Measurements from ENCODE around the gene ASMTL.
"Not testable (repeated sequence)": the region's sequence is repeated elsewhere in the genome, so short reads cannot be mapped to it uniquely, and the experiment has no call there.

The ASMTL gene

DNA sequence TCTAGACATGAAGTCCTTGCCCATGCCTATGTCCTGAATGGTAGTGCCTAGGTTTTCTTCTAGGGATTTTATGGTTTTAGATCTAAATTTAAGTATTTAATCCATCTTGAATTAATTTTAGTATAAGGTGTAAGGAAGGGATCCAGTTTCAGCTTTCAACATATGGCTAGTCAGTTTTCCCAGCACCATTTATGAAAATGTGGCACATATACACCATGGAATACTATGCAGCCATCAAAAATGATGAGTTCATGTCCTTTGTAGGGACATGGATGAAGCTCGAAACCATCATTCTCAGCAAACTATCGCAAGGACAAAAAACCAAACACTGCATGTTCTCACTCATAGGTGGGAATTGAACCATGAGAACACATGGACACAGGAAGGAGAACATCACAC lies 29.8 kb upstream of the ASMTL start:
- DNase-seq (ENCODE audit: low read depth in 2 of 2), result not testable (repeated sequence)

DNA sequence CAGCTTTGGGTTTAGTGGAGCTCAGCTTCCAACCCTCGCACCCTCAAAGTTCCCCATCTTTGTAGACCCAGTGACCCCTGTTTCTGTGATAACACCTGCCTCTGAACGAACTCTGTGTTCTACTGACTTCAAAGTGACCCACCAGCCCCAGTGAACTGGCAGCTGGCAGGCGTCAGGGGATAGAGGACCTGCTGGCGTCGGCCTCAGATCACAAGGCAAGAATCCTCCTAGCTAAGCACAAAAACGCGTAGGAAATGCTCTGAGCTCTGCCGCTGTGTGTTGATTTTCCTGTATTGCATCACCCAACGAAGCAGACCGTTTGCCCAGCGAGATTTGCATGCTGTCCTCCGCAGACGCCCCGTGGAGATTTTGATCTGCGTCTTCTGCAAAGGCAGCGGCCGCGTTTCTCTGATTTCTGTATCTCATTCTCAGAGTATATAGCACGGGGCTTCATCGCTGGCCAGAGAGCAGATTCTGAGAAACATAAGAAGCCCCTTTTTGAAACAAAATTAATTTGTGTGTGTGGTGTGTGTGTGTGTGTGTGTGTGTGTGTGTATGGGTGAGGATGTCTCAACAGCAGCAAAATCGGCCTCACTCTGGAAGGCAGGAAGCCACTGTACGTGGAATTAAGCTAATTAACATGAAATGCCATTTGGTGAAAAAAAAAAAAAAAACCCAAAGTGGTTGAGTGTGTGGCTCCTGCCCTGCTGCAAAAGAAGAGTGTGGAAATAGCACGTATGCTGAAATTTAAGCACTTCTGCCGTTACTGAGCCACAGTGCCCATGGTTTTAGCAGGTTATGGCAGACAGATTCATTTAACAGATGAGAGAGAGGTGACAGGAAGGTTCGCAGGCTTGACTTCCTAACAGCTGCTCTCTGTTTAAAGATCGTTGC lies 29.2 kb upstream of the ASMTL start:
- peak; percentile 45 to 66 for DNase-seq (ENCODE audit: low read depth in 2 of 2)

DNA sequence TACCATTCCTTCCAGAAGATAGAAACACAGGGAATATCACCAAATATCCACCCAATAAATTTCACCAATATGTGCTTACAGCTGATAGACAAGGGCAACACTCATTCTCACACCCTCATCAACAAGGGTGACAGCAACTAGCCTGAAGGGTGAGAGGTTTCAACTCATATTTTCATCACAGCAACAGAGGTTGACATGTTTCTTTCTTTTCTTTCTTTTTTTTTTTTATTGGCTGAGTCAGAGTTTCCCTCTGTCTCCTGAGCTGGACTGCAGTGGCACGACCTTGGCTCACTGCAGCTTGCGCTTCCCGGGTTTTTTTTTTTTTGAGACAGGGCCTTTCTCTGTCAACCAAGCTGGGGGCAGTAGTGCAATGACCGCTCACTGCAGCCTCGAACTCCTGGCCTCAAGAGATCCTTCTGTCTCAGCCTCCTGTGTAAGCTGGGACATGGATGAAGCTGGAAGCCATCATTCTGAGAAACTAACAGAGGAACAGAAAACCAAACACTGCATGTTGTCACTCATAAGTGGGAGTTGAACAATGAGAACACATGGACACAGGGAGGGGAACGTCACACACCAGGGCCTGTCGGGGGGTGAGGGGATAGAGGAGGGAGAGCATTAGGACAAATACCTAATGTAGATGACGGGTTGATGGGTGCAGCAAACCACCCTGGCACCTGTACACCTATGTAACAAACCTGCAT lies 27.5 kb upstream of the ASMTL start:
- DNase-seq (ENCODE audit: low read depth in 2 of 2), result no peak

DNA sequence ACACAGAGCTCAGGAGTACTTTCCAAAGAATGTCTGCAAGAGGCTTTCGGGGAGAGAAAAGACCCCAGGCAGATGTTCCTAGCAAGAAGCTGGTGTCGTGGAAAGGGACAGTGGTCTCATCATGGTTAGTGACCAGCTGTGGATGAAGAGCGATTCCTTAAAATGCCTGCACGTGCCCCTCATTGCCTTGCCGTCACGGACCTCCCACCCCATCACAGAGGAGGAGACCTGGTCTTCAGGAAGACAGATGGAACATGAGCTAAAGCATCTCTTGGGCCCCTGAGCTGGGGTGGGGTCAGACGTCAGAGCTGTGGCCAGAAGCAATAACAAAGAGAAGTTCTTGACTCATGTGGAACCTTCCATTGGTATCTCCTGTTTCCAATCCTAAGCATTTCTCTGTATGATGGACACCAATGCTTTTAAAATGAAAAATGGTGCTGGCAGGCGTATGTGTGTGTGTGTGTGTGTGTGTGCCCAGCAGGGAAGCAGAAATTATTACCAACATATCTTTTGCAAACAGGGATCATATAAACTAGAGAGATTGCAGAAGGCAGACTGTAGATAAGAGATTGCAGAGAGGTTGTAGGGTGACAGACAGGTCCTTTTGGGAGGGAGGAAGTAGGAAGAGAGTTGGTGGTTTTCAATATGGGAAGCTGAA lies 25.2 kb upstream of the ASMTL start:
- no peak for DNase-seq (ENCODE audit: low read depth in 2 of 2)

DNA sequence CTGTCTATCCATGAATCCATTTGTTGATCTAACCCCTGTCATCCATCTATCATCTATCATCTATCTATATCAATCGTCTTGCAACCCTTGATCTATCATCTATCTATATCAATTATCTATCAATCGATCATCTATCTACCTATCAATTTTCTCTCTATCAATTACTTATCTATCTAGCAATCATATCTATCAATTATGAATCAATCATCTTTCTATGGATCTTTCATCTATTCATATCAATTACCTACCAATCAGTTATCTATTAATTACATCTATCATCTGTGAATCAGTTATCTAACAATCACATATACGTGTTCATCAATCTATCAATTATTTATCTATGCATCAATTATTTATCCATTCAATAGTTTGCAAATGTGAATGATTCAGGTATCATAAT lies 24.5 kb upstream of the ASMTL start:
- no peak for DNase-seq (ENCODE audit: low read depth in 2 of 2)

DNA sequence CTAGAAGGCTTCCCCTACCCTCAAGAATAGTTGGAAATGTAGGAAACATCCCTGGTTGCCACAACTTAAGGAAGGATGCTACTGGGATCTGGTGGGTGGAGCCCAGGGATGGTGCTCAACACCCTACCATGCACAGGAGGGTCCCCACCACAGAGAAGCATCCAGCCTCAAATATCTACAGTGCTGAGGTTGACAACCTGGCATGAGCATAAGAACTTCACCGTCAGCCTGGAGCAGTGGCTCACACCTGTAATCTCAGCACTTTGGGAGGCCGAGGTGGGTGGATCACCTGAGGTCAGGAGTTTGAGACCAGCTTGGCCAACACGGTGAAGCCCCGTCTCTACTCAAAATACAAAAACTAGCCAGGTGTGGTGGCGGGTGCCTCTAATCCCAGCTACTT lies 24.0 kb upstream of the ASMTL start:
- DNase-seq (ENCODE audit: low read depth in 2 of 2), result no peak

DNA sequence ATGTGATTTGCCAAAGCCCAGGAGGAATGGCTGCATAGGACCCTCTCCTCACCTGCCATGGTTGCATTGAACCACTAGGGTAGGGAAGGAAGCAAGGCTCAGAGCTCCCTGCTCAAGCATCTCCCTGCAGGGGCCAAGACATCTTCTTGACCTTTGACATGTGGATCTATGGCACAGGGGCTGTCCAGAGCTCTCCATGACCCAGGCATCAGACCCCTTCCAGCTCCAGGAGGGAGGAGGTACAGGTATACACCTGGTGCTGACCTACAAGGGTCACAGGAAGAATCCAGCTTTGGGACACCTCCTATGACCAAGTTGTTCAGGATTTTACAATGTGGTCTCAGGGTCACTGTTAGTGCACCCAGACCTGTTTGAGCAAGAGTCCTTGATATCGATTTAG lies 23.2 kb upstream of the ASMTL start:
- no peak for DNase-seq (ENCODE audit: low read depth in 2 of 2)

DNA sequence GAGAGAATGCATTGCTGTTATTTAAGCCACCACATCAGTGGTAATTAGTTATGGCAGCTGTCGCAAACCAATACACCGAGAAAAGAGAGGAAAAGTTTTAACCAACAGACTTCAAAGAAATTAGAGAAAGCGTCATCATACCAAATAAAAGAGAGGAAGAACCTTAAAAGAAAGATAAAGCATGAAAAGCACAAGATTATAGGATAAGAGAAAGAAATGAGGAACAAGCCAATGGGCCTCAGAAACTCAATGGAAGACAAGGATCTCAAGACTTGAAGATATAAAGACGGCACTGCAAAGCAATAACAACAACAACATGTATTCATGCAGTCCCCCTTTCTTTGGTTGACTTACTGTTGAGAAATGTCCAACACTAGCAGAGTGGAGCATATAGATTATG lies 22.8 kb upstream of the ASMTL start:
- DNase-seq (ENCODE audit: low read depth in 2 of 2), result no peak

DNA sequence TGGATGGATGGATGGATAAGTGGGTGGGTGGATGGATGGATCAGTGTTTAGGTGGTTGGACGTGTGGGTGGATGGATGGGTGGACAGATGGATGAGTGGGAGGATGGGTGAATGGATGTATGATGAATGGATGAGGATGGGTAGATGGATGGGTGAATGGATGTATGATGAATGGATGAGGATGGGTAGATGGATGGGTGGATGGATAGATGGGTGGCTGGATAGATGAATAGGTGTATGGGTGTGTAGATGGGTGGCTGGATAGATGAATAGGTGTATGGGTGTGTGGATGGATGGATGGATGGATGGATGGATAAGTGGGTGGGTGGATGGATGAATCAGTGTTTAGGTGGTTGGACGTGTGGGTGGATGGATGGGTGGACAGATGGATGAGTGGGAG lies 21.9 kb upstream of the ASMTL start:
- not testable (repeated sequence) for DNase-seq (ENCODE audit: low read depth in 2 of 2)

DNA sequence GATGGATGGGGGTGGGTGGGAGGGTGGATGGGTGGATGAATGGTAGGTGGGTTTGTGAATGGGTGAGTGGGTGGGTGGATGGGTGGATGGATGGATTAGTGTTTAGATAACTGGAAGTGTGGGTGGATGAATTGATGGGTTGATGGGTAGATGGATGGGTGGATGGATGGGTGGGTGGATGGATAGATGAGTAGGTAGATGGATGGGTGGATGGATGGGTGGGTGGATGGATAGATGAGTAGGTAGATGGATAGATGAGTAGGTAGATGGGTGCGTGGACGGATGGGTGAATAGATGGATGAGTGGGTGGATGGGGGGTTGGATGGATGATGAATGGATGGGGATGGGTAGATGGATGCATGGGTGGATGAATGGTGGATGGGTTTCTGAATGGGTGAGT lies 20.3 kb upstream of the ASMTL start:
- DNase-seq (ENCODE audit: low read depth in 2 of 2), result no peak

DNA sequence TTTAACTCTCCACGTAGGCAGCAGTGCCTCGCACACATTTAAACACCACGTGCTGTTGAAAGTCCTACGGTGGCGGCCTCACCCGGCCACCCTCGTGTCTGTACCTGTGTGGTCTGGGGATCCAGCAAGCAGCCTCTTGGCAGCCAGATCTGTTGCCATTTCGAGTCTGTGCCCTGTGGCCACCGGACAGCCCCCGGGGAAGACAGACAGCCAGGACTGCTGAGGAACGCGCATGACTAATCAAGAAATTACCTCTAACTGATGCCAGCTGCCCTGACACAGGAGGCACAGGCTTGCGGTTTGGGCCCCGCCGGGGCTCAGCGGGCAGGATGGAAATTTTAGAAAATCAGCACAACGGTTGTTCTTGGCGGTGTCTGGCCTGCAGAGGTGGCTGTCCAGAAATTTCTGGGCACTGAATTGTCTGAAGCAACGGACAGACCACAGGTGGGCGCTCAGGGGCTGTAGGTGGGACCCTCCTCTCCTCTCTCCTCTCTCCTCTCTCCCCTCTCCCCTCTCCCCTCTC lies 15.6 kb upstream of the ASMTL start:
- peak; percentile 62 to 65 for DNase-seq (ENCODE audit: low read depth in 2 of 2)

DNA sequence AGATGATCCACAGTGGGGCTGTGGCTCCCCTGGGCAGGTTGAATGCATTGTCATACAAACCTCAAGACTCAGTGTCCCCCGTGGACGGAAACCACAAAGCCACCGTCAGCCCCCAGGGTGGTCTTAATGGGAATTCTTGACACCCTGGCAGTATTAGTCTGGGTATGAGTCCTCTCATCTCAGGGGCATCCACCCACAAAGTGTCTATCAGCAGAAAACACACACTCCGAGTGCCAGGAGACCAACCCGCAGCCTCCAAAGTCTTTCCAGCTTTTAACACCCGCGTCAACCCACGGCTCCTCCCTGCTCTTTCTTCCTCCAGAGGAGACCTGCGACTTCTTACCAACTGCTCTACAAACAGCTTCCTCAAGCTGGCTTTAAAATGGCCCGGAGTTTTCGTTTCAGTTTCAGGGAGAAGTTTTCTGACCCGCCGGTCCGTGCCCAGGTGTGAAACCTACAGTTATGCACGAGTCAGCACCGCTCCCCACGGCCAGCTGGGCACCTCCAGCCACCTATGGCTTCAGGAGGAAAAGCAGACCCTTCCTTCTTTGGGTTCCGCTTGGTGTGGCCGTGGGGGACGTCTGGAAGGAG lies 14.4 kb upstream of the ASMTL start:
- DNase-seq (ENCODE audit: low read depth in 2 of 2), result no peak

DNA sequence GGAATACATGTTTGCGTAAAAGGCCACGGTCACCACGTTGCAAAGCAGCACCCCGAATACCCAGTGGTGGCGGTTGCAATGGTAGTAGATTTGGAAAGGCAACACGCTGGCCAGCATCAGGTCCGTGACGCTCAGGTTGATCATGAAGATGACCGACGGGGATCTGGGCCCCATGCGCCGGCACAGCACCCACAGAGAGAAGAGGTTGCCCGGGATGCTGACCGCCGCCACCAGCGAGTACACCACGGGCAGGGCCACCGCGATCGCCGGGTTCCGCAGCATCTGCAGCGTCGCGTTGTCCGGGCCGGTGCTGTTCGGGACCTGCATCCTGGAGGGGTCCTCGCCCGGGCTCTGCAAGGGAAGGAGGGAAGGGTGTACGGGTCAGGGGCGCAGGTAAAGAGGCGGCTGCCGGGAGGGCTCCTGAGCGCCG lies 13.5 kb upstream of the ASMTL start:
- no peak for DNase-seq (ENCODE audit: low read depth in 2 of 2)

DNA sequence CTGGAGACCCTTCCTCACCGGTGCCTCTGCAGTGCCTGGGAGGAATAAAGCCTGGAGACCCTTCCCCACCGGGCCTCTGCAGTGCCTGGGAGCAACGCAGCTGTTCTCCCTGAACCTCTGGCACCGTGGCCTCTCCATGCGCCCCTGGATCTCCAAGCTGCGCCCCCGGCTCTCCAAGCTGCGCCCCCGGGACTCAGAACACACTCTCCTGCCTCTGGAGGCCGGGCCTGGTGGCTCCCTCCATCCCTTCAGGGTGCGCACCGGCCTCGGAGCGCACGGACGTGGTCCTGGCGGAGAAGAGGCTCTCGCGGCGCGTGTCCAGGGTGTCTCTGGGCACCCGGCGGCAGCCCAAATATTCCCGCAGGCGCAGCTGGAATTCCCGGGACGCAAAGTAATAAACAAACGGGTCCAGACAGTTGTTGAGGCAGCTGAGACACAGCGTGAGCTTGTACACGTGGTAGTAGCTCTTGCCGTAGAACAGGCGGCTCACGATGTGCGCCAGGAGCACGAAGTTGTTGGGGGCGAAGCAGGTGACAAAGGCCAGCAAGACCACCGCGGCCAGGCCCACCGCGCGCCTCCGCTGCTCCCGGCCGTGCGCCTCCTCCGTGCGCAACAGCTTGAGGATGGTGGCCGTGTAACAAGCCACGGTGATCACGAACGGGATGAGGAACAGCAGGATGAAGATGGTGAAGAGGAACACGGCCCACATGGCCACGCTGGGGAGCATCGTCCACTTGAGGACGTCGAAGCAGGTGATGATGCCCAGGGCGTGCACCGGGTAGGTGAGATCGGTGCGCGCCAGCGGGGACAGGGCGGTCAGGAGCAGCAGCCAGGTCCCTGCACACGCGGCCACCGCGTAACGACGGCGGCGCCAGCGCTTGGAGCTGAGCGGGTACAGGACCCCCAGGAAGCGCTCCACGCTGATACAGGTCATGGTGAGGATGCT lies 12.8 kb upstream of the ASMTL start:
- no peak for DNase-seq (ENCODE audit: low read depth in 2 of 2)

DNA sequence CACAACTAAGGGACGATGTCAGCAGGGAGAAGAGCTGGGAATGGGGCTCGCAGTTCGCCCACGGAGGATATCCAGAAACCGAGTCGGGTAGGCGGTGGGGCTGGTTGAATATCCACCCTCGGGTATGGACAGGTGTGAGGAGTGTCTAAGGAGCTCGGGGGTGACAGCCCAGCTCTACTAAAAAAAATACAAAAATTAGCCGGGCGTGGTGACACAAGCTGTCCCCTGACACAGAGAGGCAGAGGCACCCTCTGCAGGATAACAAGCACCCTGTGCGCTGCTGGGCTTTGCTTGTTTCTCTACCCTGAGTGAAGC lies 12.2 kb upstream of the ASMTL start:
- DNase-seq (ENCODE audit: low read depth in 2 of 2), result no peak

DNA sequence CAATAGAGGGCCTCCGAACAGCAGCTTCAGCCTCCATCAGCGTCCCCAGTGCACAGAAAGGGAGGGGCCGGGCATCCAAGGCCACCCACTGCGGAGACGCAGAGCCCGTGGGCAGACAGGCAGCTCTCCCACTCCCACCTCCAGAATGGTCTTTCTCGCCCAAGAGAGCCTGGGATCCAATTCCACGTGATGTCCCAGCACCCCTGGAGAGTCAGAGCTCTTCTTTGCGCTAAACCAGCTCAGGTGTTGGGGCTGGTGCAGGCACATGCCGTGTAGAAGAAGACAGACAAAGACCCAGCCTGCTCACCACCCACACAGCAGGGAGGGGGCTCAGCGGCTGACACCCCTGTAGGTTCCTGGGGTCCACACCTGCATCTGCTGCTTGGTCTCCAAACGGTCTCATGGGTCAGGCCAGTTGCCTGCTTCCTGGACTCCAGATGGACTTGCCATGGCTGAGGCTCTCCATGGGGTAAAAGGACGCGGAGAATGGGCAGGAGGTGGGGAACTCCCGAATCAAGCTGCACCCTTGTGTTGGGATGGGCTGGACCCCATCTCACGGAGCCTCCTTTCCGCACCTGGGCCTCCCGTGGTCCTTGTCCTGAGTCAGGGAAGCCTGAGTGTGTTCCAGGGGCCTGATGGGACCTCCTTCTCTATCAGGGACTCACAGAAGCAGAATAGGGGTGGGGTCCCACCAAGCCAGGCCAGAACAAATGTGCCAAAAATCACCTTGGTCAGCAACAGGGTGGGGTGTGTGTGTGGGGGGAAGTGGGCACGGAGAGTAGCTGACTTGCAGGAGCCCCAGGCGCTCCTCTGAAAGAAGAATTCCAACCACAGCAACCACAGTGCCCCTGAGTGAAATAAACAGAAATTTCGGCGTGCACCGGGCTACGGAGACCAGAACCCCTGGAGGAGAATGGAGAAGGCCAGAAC lies 11.6 kb upstream of the ASMTL start:
- DNase-seq (ENCODE audit: low read depth in 2 of 2), result no peak

DNA sequence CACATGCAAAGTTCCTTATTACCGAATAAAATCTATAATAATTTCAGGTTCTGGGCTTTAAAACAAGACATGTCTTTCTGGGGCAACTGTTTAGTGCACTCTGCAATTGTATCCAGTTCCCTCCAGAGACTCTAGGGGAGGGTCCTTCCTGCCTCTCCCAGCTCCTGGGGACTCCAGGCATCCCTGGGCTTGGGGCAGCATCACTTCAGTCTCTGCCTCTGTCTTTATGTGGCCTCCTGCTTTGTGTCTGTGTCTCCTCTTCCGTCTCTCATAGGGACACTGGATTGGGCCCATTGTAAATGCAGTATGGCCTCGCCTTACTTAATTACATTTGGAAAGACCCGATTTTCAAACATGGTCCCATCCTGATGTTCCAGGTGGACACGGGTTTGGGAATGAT lies 10.9 kb upstream of the ASMTL start:
- DNase-seq (ENCODE audit: low read depth in 2 of 2), result no peak

DNA sequence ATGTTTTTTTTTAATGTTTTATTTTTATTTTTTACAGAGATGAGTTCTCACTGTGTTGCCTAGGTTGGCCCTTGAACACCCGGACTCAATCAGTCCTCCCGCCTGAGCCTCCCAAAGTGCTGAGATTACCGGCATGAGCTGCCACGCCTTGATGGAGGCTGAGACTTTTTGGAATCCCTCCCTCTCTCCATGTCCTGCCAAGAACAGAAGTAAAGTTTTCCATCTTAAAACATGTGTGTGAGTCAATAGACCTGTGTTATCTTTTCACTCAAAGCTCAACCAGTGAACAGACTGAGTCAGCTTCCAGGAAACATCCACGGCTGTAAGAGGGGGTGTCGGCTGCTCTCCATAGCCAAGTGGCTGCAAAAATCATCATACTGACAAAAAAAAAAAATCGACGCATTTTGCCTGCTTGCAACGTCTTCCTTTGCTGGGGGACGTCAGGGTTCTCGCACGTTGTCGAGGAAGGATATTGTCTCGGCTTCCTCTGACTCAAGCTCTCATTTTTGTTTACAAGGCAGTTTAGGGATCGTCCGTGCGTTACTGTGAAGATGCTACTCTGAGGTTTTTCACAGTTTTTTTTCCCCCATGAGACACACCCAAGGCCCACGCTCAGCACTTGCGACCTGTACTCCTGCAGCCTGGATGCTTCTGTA lies 10.0 kb upstream of the ASMTL start:
- peak; percentile 45 to 58 for DNase-seq (ENCODE audit: low read depth in 2 of 2)

DNA sequence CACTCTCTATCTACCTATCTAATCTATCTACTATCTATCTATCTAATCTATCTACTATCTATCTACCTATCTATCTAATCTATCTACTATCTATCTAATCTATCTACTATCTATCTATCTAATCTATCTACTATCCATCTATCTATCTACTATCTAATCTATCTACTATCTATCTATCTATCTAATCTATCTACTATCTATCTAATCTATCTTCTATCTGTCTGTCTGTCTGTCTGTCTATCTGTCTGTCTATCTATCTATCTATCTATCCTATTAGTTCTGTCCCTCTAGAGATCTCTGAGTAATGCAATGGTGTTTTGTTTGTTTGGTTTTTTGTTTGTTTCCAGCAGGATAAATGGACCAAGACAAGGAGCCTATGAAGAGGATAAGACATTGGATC lies 9.4 kb upstream of the ASMTL start:
- no peak for DNase-seq (ENCODE audit: low read depth in 2 of 2)

DNA sequence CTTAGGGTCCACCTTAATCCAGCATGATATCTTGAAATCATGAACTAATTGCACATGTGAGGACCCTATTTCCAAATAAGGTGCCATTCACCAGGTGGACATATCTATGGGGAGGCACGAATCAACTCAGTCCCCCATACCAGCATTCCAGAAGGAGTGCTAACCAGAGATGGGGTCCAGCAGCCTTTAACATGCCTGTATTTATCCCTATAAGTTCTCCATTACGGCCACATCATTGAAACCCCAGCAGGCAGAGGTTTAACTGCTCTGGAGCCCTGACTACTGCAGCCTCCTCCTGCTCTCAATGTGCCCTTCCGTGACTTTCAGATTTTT lies 3.2 kb upstream of the ASMTL start:
- DNase-seq (ENCODE audit: low read depth in 2 of 2), result no peak

All from stimulated activated CD4-positive, alpha-beta T cell treated with anti-CD3 and anti-CD28 coated beads, Interleukin-1b, Interleukin-23, amount 100 ng/mL, for 4 hours (primary cell).